GM12878 (cell line): ENCODE measurements around the gene LVRN. TPM values are rescaled to one million over a fixed set of nuclear protein-coding genes. Genes with fewer than 3 reads are reported as not detected.

ENCODE experiments used
- ATAC-seq: fragments of 200-7000 bp; cut with Tn5 transposase; 3 replicates; pipeline ENCODE4 v1.9.1; 2020; ENCODE audit warnings: mild to moderate bottlenecking, moderate library complexity
- BruUV-seq: library from RNA; stranded (reverse); fragments of 400-500 nt; replicated peaks from 2 replicates; lab custom pipeline; 2021; lab: Mats Ljungman, UMichigan
- CTCF ChIA-PET: fragments of 300-600 bp; sonication (Branson Sonifier 250); formaldehyde crosslinking; extraction: SDS; loops from one replicate; lab custom pipeline; 2021; ENCODE audit warnings: inconsistent platforms; lab: Yijun Ruan, JAX
- POLR2A ChIA-PET: fragments of 350-600 bp; formaldehyde crosslinking; extraction: SDS; loops from one replicate; lab custom pipeline; 2021; ENCODE audit warnings: inconsistent platforms; lab: Charles Lee
- RAD21 ChIA-PET: fragments of 300-600 bp; sonication (Branson Sonifier 250); formaldehyde crosslinking; loops from one replicate; lab custom pipeline; 2023; ENCODE audit warnings: antibody characterized with exemption; ENCODE audit not compliant: unreplicated experiment; lab: Charles Lee
- SMC1A ChIA-PET: fragments of 300-600 bp; sonication (Branson Sonifier 250); formaldehyde crosslinking; loops from one replicate; lab custom pipeline; 2023; ENCODE audit not compliant: unreplicated experiment, uncharacterized antibody; lab: Charles Lee
- DNase-seq: peaks from one replicate; pipeline ENCODE4 v3.0.0-alpha.2; 2011; ENCODE audit warnings: low read depth, low spot score
- FAIRE-seq: peaks from 3 replicates; lab custom pipeline; 2011; peaks lifted over from hg19 to GRCh38; lab: Jason Lieb, UNC
- H2AFZ ChIP-seq: 2 replicates; pipeline ENCODE4 v1.6.0; 2011; ENCODE audit warnings: low read depth, low read length, control low read depth; ENCODE audit not compliant: control insufficient read depth
- H3K27ac ChIP-seq: 2 replicates; pipeline ENCODE4 v1.5.1; 2011; ENCODE audit warnings: control low read depth; ENCODE audit not compliant: control insufficient read depth, insufficient read depth
- H3K27me3 ChIP-seq, 2 experiments: replicated peaks in 1 of 2; 2 replicates each; pipeline versions ENCODE4 v1.6.0 to v1.6.1; 2011; ENCODE audit warnings: low read length in 1 of 2; ENCODE audit not compliant: control insufficient read depth in 2 of 2, insufficient read depth in 2 of 2
- H3K36me3 ChIP-seq, 2 experiments: 2 replicates each; pipeline ENCODE4 v1.5.1; 2011; ENCODE audit warnings: low read length in 1 of 2; ENCODE audit not compliant: control insufficient read depth in 2 of 2, insufficient read depth in 2 of 2
- H3K4me1 ChIP-seq: 2 replicates; pipeline ENCODE4 v1.6.1; 2011; ENCODE audit warnings: mild to moderate bottlenecking, low read length, moderate library complexity, mixed read lengths; ENCODE audit not compliant: control insufficient read depth, insufficient read depth
- H3K4me2 ChIP-seq: 2 replicates; pipeline ENCODE4 v1.6.0; 2011; ENCODE audit warnings: control low read depth; ENCODE audit not compliant: control insufficient read depth, insufficient read depth
- H3K4me3 ChIP-seq: fragments of 200-600 bp; sonication (generic); 2 replicates; pipeline ENCODE4 v1.5.1; 2016
- H3K79me2 ChIP-seq: 2 replicates; pipeline ENCODE4 v1.6.0; 2011; ENCODE audit warnings: low read length; ENCODE audit not compliant: control insufficient read depth, insufficient read depth
- H3K9ac ChIP-seq: 2 replicates; pipeline ENCODE4 v1.8.0; 2011; ENCODE audit warnings: low read length, control low read depth, mixed read lengths; ENCODE audit not compliant: control insufficient read depth, insufficient read depth
- H3K9me3 ChIP-seq: replicated peaks from 3 replicates; pipeline ENCODE4 v1.5.1; 2011; ENCODE audit warnings: mild to moderate bottlenecking, low read length; ENCODE audit not compliant: control insufficient read depth, insufficient read depth
- H4K20me1 ChIP-seq: 2 replicates; pipeline ENCODE4 v1.6.0; 2011; ENCODE audit not compliant: control insufficient read depth, insufficient read depth
- BCL11A ChIP-seq: IDR thresholded peaks from 2 replicates; pipeline ENCODE4 v1.6.1; 2011; ENCODE audit warnings: low read depth, low read length
- CBFB ChIP-seq: IDR thresholded peaks from 2 replicates; pipeline ENCODE4 v1.6.1; 2016; ENCODE audit warnings: antibody characterized with exemption, low read depth
- SMARCA5 ChIP-seq: fragments of 450-650 bp; IDR thresholded peaks from 2 replicates; pipeline ENCODE4 v1.6.1; 2017; ENCODE audit warnings: mild to moderate bottlenecking
- ZNF274 ChIP-seq: IDR thresholded peaks from one replicate; pipeline ENCODE4 v1.8.0; 2011; ENCODE audit not compliant: insufficient read length, insufficient read depth
- WGBS: methylation state at CpG from one replicate; pipeline ENCODE4 v1.1.6; 2016; ENCODE audit warnings: low lambda C conversion rate; ENCODE audit not compliant: insufficient replicate concordance, insufficient coverage; ENCODE audit errors: missing lambda C conversion rate; 5-methylcytosine and 5-hydroxymethylcytosine counted together
- in situ Hi-C: fragments of 300-500 bp; cut with MboI; formaldehyde crosslinking; loops from 9 replicates; pipeline ENCODE4 v1.14.3; 2018; ENCODE audit warnings: mixed read lengths
- intact Hi-C: fragments of 100-400 bp; cut with micrococcal nuclease; formaldehyde crosslinking; loops from one replicate; pipeline ENCODE4 v1.14.2; 2022; ENCODE audit not compliant: unreplicated experiment
- polyA plus RNA-seq, 11 experiments: library from polyadenylated mRNA; depleted of rRNA in 4 of 11; unstranded in 6 of 11; stranded (reverse) in 5 of 11; fragments of >200 nt; fragmentation: Nextera tagmentation in 4 of 11; fragmentation: Illumina TruSeq in 1 of 11; extraction: Ambion mirVana in 4 of 11; extraction: Trizol in 1 of 11; gene quantifications; 1 replicate in 1 of 11; 2 replicates in 10 of 11; pipeline versions ENCODE4 v1.2.1 to v1.2.3, GENCODE V29; 2011 to 2016; ENCODE audit warnings: inconsistent platforms in 2 of 11, missing spikeins in 2 of 11, low read depth in 1 of 11
- total RNA-seq, 4 experiments: library from RNA; depleted of rRNA in 3 of 4; stranded (reverse); fragments of >200 nt in 3 of 4; fragmentation: Illumina TruSeq in 1 of 4; extraction: Trizol in 1 of 4; gene quantifications; 2 replicates each; pipeline versions ENCODE4 v1.2.1 to v1.2.3, GENCODE V29; 2013 to 2021
- TF ChIP-seq, protein P1 (sequence below): fragments of 450-650 bp; formaldehyde crosslinking; IDR thresholded peaks from 2 replicates; pipeline ENCODE4 v1.4.0; 2020; ENCODE audit warnings: mild to moderate bottlenecking, moderate library complexity
- TF ChIP-seq, protein P2 (sequence below): fragments of 450-650 bp; IDR thresholded peaks from 2 replicates; pipeline ENCODE4 v1.6.1; 2017; ENCODE audit warnings: mild to moderate bottlenecking, moderate library complexity

LVRN gene
- total and polyA plus RNA-seq, 10 of the 15 experiments (the other 5 are each of a cell fraction or from before 2014, with no cell fraction given): 0.04 to 0.87 (median 0.11) TPM; not detected in 4

GRCh38 chr5:115936031-115936430 is 26.2 kb upstream of the LVRN start (continued):
- TF ChIP-seq ZNF274 (no peak), CBFB (no peak), SMARCA5 (no peak)

GRCh38 chr5:115939059-115939458 is 23.2 kb upstream of the LVRN start:
- DNase-seq: no peak
- TF ChIP-seq, protein P1, sequence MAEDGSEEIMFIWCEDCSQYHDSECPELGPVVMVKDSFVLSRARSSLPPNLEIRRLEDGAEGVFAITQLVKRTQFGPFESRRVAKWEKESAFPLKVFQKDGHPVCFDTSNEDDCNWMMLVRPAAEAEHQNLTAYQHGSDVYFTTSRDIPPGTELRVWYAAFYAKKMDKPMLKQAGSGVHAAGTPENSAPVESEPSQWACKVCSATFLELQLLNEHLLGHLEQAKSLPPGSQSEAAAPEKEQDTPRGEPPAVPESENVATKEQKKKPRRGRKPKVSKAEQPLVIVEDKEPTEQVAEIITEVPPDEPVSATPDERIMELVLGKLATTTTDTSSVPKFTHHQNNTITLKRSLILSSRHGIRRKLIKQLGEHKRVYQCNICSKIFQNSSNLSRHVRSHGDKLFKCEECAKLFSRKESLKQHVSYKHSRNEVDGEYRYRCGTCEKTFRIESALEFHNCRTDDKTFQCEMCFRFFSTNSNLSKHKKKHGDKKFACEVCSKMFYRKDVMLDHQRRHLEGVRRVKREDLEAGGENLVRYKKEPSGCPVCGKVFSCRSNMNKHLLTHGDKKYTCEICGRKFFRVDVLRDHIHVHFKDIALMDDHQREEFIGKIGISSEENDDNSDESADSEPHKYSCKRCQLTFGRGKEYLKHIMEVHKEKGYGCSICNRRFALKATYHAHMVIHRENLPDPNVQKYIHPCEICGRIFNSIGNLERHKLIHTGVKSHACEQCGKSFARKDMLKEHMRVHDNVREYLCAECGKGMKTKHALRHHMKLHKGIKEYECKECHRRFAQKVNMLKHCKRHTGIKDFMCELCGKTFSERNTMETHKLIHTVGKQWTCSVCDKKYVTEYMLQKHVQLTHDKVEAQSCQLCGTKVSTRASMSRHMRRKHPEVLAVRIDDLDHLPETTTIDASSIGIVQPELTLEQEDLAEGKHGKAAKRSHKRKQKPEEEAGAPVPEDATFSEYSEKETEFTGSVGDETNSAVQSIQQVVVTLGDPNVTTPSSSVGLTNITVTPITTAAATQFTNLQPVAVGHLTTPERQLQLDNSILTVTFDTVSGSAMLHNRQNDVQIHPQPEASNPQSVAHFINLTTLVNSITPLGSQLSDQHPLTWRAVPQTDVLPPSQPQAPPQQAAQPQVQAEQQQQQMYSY (CRISPR knock-in tag): no peak
- TF ChIP-seq, protein P2, sequence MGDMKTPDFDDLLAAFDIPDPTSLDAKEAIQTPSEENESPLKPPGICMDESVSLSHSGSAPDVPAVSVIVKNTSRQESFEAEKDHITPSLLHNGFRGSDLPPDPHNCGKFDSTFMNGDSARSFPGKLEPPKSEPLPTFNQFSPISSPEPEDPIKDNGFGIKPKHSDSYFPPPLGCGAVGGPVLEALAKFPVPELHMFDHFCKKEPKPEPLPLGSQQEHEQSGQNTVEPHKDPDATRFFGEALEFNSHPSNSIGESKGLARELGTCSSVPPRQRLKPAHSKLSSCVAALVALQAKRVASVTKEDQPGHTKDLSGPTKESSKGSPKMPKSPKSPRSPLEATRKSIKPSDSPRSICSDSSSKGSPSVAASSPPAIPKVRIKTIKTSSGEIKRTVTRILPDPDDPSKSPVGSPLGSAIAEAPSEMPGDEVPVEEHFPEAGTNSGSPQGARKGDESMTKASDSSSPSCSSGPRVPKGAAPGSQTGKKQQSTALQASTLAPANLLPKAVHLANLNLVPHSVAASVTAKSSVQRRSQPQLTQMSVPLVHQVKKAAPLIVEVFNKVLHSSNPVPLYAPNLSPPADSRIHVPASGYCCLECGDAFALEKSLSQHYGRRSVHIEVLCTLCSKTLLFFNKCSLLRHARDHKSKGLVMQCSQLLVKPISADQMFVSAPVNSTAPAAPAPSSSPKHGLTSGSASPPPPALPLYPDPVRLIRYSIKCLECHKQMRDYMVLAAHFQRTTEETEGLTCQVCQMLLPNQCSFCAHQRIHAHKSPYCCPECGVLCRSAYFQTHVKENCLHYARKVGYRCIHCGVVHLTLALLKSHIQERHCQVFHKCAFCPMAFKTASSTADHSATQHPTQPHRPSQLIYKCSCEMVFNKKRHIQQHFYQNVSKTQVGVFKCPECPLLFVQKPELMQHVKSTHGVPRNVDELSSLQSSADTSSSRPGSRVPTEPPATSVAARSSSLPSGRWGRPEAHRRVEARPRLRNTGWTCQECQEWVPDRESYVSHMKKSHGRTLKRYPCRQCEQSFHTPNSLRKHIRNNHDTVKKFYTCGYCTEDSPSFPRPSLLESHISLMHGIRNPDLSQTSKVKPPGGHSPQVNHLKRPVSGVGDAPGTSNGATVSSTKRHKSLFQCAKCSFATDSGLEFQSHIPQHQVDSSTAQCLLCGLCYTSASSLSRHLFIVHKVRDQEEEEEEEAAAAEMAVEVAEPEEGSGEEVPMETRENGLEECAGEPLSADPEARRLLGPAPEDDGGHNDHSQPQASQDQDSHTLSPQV: no peak
- no peak for TF ChIP-seq BCL11A
- TF ChIP-seq, all 136 proteins: peak for 0
- ChIA-PET SMC1A (no interaction called here), RAD21 (no interaction called here), POLR2A (no interaction called here), CTCF (interaction anchor here (0.7 kb wide), 1 partner anchor 20 kb away, joined by 3 read pairs; no protein-coding TSS in a partner anchor)
- no peaks in the 10 kb centered on the region for H3K79me2 ChIP-seq
- H3K27me3 ChIP-seq: no peaks in the 10 kb centered on the region
- no peak overlapping the region for H3K27ac ChIP-seq
- in situ Hi-C loops (no loop called here), intact Hi-C loops (no loop called here)
- no peak for FAIRE-seq
- BruUV-seq: no TSS peak
- no peak overlapping the region for H2AFZ ChIP-seq
- H3K9ac ChIP-seq: no peak overlapping the region
- 25% methylated on average over 4 of the region's 4 CpGs for WGBS
- no peaks in the 10 kb centered on the region for H3K4me1 ChIP-seq
- no peaks in the 10 kb centered on the region for H3K36me3 ChIP-seq
- no peak overlapping the region for H3K4me2 ChIP-seq
- no peaks in the 10 kb centered on the region for H4K20me1 ChIP-seq
- no peak for ATAC-seq
- H3K9me3 ChIP-seq: no peaks in the 10 kb centered on the region
- H3K4me3 ChIP-seq: no peak overlapping the region
